ENCODE measurements around the gene TIGD4. TPM values are rescaled to one million over a fixed set of nuclear protein-coding genes. Genes with fewer than 3 reads are reported as not detected.
A peak's percentile ranks its signal among the peaks of the same experiment; 100 is the strongest.

The TIGD4 gene
- total and polyA plus RNA-seq, 2 of the 13 experiments (the other 11 are each of a cell fraction or from before 2014, with no cell fraction given), result 0.15 to 0.62 TPM

DNA sequence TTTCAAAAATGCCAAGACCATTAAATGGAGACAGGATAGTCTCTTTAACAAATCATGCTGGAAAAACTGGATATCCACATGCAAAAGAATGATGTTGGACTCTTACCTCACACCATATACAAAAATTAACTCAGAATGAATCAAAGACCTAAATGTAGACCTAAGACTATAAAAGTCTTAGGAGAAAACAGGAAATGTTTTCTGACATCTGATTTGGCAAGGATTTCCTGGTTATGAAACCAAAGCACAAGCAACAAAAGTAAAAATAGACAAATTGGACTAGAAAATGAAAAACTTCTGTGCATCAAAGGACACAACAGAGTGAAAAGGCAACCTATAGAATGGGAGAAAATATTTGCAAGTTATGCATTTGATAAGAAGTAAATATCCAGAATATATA, 37.8 kb upstream of the TIGD4 start:
- in situ Hi-C loops (cut with HindIII; ENCODE audit: extremely low pct_ligation_motif_present, low pct_unique_long_range_greater_than_20kb), result no loop called here
- FAIRE-seq, result no peak
- POLR2A ChIA-PET, result no interaction called here

DNA sequence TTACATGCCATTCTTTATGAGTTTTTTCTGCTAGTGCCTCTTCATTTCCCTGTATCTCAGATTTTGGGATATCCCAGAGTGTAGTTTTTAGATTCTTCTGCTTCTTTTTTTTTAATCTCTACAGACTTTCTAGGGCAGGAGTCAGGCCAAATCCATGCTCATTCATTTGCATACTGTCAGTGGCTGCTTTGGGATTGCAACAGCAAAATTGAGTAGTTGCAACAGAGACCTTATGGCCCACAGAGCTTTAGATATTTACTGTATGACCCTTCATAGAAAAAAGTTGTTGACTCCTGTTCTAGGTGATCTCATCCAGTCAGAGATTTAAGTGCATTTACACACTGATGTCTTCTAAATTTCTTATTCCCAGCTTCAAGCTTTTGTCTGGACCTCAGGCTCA, 35.5 kb upstream of the TIGD4 start:
- H3K9me3 ChIP-seq (ENCODE audit: low read length), result no peaks in the 10 kb centered on the region; the same call in 1 of the 2 replicates
- H3K79me2 ChIP-seq (ENCODE audit: insufficient read depth, low read length), result peaks cover 14% of the 10 kb centered on the region
- H4K20me1 ChIP-seq (ENCODE audit: insufficient read depth, low read length), result no peaks in the 10 kb centered on the region; the same call in 1 of the 2 replicates
- TF ChIP-seq REST (IDR thresholded peaks at IDR 0.05; ENCODE audit: borderline replicate concordance in 1 of 2, low read depth in 1 of 2, low read length in 2 of 2) (no peak), TOE1 (CRISPR knock-in tag; IDR thresholded peaks at IDR 0.05) (no peak), CBX2 (IDR thresholded peaks at IDR 0.05; ENCODE audit: low read depth, low read length) (no peak), CBX2 (CRISPR knock-in tag; IDR thresholded peaks at IDR 0.05; ENCODE audit: low read depth) (no peak), ZNF841 (CRISPR knock-in tag; IDR thresholded peaks at IDR 0.05; ENCODE audit: borderline replicate concordance) (no peak), ONECUT2 (CRISPR knock-in tag; IDR thresholded peaks at IDR 0.05) (no peak), ZBTB38 (CRISPR knock-in tag; IDR thresholded peaks at IDR 0.05) (no peak), CEBPB (IDR thresholded peaks at IDR 0.05; ENCODE audit: borderline replicate concordance, low read depth, low read length) (peak; percentile 64)
- TF ChIP-seq, protein P1, sequence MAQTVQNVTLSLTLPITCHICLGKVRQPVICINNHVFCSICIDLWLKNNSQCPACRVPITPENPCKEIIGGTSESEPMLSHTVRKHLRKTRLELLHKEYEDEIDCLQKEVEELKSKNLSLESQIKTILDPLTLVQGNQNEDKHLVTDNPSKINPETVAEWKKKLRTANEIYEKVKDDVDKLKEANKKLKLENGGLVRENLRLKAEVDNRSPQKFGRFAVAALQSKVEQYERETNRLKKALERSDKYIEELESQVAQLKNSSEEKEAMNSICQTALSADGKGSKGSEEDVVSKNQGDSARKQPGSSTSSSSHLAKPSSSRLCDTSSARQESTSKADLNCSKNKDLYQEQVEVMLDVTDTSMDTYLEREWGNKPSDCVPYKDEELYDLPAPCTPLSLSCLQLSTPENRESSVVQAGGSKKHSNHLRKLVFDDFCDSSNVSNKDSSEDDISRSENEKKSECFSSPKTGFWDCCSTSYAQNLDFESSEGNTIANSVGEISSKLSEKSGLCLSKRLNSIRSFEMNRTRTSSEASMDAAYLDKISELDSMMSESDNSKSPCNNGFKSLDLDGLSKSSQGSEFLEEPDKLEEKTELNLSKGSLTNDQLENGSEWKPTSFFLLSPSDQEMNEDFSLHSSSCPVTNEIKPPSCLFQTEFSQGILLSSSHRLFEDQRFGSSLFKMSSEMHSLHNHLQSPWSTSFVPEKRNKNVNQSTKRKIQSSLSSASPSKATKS (CRISPR knock-in tag; IDR thresholded peaks at IDR 0.05), result no peak
- no peak overlapping the region for H3K27ac ChIP-seq (ENCODE audit: extremely low read length, insufficient read depth, low read length)
- H3K36me3 ChIP-seq (replicated peaks in 1 of 2; ENCODE audit: control insufficient read depth in 1 of 2, insufficient read depth in 2 of 2, low read length in 2 of 2), result no peaks in the 10 kb centered on the region
- ChIA-PET POLR2A (no interaction called here), CTCF (ENCODE audit: low intra/inter-chr PET ratio, low total read pairs) (no interaction called here)
- in situ Hi-C loops (cut with HindIII; ENCODE audit: extremely low pct_ligation_motif_present, low pct_unique_long_range_greater_than_20kb) (no loop called here), intact Hi-C loops (cut with micrococcal nuclease; ENCODE audit: unreplicated experiment) (loop anchor here (5.0 kb wide), 1 partner anchor 33 kb away; no protein-coding TSS in a partner anchor)
- DNase-seq (ENCODE audit: low spot score) (peak; percentile 10), FAIRE-seq (no peak), ATAC-seq (no peak)
- no TSS peak for BruUV-seq (replicated peaks)
- H3K4me2 ChIP-seq (ENCODE audit: low read depth, low read length), result no peak overlapping the region
- no peaks in the 10 kb centered on the region for H3K27me3 ChIP-seq (ENCODE audit: control insufficient read depth in 1 of 2, insufficient read depth in 2 of 2, low read length in 2 of 2)
- no peak overlapping the region for H3K9ac ChIP-seq (ENCODE audit: insufficient read depth, low read depth, low read length)
- H3K4me3 ChIP-seq (replicated peaks in 1 of 3; ENCODE audit: insufficient read depth in 1 of 3, low read depth in 2 of 3, low read length in 3 of 3), result no peak overlapping the region
- peaks cover 41% of the 10 kb centered on the region for H3K4me1 ChIP-seq (ENCODE audit: insufficient read depth, low read length)
- H2AFZ ChIP-seq (ENCODE audit: low read length), result no peak overlapping the region

More for the DNA sequence above, 37.8 kb upstream of the TIGD4 start:
- TF ChIP-seq ZBTB1 (CRISPR knock-in tag; IDR thresholded peaks at IDR 0.05; ENCODE audit: borderline replicate concordance), result no peak
- intact Hi-C loops (cut with micrococcal nuclease; ENCODE audit: unreplicated experiment), result loop anchor here (5.0 kb wide), 1 partner anchor 35 kb away; no protein-coding TSS in a partner anchor
- CTCF ChIA-PET (ENCODE audit: low intra/inter-chr PET ratio, low total read pairs), result no interaction called here
- Histone ChIP-seq H3K4me2 (ENCODE audit: low read depth, low read length) (no peak overlapping the region), H4K20me1 (ENCODE audit: insufficient read depth, low read length) (no peaks in the 10 kb centered on the region), H3K27me3 (ENCODE audit: control insufficient read depth in 1 of 2, insufficient read depth in 2 of 2, low read length in 2 of 2) (no peaks in the 10 kb centered on the region), H3K27ac (ENCODE audit: extremely low read length, insufficient read depth, low read length) (no peak overlapping the region), H3K36me3 (replicated peaks in 1 of 2; ENCODE audit: control insufficient read depth in 1 of 2, insufficient read depth in 2 of 2, low read length in 2 of 2) (no peaks in the 10 kb centered on the region), H2AFZ (ENCODE audit: low read length) (no peak overlapping the region), H3K4me3 (replicated peaks in 1 of 3; ENCODE audit: insufficient read depth in 1 of 3, low read depth in 2 of 3, low read length in 3 of 3) (no peak overlapping the region), H3K4me1 (ENCODE audit: insufficient read depth, low read length) (peaks cover 20% of the 10 kb centered on the region), H3K9me3 (ENCODE audit: low read length) (no peaks in the 10 kb centered on the region; the same call in 1 of the 2 replicates), H3K9ac (ENCODE audit: insufficient read depth, low read depth, low read length) (no peak overlapping the region), H3K79me2 (ENCODE audit: insufficient read depth, low read length) (peaks cover 2% of the 10 kb centered on the region)
- BruUV-seq (replicated peaks), result no TSS peak
- DNase-seq (ENCODE audit: low spot score), result no peak
- no peak for ATAC-seq
